G401.6 (cell line): Measurements from ENCODE around the gene ERRFI1.

ENCODE experiments used
- FAIRE-seq: peaks from 2 replicates; lab custom pipeline; 2012; peaks lifted over from hg19 to GRCh38; lab: Jason Lieb, UNC

Gene ERRFI1

DNA sequence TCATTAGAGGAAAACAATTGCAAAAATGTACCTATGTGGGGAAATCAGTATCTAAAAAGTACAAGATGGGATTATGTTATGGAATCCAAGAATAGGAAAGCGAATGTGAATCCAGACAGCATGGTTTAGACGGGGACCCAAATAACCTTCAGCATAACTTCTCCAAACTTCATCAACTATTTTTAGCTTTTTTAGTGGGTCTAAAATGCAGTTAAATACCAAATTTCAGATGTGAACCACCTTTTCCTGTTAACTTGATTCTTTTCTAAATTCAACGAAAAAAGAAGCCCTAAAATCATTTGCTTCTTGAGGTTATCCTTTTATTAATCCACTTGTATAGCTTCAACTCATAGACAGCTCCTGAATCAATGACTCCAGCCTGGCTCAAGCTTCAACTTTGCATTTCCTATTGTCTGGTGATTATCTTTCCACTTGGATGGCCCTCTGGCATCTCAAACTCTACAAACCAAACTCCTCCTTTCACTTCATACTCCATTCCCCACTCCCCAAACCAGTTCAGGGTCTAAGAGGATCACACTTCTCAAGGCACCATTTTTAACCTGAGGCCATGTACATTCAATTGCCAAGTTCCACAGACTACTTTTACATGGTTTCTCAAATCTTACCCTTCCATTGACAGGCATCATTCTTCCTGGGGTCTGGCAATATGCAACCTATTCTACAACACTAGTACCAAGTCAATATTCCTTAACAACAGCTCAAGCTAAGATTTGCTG, 7.4 kb downstream of the ERRFI1 start:
- peak; percentile 54 for FAIRE-seq

DNA sequence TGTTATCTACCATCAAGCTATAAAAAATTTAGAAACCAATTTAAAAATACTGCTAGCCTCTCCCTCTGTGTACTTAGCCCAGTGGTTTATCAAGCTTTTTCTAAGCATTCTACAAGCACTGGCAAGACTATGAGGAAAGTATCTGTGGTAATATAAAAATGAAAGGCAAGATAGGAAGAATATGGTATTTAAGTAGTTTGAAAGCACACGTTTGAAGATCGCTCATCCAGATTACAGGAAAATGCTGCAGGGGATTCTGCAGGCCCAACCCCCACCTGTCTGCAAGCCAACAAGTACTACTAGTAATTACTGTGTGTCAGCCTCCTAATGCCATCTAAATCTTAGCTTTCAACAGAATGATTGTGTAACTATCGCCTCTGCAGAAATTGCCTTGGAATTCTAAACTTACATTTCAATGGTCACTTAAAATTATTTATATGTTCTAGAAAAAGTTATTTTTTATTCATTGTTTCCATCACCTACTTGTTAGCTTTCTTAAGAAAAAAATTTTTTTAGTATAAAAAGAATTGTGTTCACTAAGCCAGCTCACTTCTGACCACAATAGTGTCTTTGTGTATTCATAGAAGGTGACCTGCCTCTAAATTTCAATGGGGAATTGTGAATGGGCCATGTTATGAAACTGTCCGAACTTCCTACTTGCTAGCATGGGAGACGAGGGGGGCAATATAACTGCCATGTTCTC, 8.5 kb downstream of the ERRFI1 start:
- FAIRE-seq, result peak; percentile 84

DNA sequence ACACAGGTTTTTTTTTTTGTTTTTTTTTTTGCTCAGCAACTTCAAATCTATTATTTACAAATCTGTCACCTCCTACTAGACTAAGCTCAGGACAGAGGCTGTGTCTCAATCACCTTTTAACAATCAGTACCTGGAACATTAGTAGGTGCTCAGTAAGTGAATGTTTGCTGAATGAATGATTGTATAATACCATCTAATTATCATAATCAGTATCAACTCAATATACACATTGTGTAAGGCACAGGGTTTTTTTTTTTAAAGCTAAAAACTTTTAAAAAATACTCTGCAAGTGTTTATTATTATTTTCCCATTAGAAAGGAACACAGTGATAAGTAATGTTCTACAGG, 9.2 kb downstream of the ERRFI1 start:
- no peak for FAIRE-seq

DNA sequence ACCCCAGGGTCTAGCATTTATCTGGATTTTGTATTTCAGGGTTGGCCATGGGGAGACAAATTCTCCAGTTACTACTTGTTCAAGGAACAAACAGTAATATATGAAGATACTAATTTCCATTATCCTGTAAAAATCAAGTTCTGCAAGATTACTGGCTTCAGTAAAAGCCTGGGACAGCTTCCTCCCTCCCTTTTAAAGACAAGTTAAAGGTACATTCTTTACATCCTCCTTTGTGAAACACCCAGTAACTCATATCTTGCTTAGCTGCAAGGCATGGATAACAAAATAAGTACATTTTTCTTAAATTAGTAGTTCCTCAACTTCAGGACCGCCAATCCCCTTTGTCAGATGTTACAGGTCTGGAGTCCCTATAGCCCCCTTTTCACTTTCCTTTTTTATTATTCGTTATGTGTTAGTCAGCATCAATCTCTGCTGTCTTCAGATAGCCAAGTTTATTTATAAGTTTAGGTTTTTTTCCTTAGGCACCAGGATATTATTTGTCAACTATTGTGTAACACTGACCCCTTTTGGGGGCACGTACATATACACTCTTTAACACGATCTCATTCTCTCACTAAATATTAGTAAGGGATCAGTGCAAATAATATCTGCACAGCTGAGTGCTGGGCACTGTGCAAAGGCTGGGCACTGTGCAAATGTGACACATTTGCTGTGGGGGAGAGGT, 9.8 kb downstream of the ERRFI1 start:
- FAIRE-seq, result no peak

DNA sequence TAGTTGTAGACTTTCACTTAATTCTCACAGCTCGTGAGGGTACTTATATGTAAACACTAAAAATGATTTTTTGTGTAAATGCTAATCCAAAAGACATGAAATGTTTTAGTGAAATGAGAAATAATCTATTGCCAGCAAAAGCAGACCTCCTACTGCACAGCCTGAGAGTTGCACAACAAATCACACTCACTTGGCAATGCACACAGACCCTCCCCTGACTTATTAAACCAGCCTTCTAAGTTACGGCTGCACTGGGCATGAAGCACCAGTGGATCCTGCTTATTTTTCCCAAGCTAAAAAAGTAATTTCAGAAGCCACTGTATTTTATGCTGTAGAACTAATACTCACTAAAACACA, 10.3 kb downstream of the ERRFI1 start:
- no peak for FAIRE-seq

DNA sequence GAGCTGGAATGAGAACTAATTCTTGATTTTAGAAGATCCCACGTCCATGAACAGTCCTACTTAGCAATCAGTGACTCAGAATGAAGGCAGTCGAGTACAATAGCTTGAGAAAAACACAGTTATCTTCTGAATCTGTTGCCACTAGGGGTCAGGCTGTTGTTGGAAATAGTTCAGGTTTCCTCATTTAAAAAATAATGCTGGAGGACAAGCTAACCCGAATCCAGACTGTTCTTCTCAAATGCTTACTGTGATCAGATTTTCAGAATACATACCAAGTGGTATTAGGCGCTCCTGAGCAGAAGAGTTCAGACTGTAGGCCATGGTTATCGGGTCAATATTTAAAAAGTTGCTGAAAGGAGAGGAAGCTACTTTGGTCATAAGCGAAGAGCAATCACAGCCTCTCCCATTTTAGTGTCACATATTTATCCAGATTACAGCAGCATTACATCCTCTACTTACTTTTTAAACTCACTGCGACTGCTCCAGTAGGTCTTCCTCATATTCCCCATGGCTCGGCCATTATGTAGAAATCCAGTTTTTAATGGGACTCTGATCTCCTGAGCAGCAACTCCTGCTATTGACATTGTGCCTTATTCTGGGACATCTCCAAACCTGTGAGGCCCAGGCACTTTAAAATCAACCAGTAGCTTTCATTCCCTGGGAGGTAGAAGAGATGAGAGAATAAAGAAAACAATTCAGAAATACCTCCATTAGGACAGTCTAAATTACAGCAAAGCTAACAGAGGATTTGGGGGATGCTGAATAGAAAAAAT, 10.9 kb downstream of the ERRFI1 start:
- peak; percentile 84 for FAIRE-seq

DNA sequence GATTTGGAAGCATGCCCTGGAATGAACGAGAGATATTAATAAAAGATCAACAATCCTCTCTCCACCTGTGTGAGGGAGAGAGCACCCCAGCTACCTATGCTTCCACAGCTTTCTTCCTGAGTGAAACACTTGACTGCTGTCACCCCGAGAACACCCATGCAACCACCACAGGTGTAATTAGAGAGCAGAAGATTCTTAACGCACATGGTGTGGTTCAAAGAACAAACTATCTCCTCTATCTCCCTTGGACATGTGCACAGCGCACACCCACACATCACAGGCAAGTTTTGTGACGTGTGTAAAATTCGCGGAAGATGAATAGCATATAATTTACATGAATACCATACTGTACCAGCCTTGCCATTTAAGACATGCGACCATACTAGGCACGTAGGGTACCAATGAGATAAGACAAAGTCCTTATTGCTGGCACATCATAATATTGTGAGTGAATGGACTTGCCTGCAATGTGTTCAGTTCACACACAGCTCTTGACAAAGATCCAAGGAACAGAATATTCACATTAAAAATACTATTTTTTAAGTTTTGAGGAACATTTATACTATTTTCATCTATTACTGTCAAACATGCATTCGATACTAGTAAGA, 11.6 kb downstream of the ERRFI1 start:
- FAIRE-seq, result no peak

DNA sequence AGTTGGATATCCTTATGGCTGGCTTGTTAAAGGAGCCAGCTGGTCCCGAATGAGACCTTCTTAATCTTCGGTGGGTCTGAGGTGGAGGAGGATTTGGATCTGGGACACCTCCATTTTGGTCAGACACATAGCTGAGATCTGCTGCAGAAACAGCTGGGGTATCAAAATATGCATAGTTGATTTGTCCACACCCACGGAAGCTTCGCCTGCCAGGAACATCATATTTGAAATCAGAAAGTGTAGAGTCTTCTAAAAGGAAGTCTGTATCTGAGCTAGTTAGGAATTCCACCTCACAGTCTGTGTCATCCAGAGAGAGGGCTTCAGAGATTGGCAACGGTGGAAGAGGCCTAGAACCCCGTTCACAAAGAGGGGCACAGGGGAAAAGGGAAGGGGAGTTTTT, 12.3 kb downstream of the ERRFI1 start:
- FAIRE-seq, result no peak

DNA sequence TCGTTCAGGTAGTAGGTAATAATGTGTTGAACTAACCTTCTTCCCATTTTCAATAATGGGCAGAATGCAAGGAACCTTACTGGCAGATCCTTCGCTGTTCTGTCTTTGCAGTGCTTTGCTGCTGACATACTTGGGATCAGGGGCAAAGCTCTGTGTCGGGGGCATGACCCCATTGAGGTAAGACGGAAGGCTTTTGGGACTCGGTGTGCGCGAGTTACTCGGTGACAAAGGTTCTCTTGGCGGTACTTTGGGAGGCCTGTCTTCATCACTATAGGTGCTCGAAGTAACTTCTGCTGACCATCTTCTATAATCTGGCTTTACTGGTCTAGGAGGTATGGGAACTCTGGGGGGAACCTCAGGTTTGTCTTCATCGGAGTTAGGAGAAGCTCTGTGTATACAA, 12.7 kb downstream of the ERRFI1 start:
- FAIRE-seq, result no peak

DNA sequence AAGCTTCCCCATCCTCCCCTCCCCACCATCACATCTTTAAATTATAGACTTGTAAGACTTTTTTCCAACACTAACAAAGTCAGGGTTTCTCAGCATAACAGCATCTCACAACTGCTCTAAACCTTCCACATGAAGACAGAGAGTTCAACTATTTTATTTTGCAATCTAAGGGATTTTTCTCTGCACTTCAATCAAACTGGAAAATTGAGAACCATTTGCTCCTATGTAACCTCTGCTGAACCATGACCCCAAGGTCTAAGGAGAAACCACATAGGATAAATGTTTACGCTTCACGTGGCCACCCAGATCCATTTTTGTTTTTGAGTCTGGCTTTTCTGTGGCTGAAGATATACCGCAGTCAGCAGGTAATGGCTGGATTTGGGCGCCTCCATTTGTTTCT, 13.2 kb downstream of the ERRFI1 start:
- no peak for FAIRE-seq

DNA sequence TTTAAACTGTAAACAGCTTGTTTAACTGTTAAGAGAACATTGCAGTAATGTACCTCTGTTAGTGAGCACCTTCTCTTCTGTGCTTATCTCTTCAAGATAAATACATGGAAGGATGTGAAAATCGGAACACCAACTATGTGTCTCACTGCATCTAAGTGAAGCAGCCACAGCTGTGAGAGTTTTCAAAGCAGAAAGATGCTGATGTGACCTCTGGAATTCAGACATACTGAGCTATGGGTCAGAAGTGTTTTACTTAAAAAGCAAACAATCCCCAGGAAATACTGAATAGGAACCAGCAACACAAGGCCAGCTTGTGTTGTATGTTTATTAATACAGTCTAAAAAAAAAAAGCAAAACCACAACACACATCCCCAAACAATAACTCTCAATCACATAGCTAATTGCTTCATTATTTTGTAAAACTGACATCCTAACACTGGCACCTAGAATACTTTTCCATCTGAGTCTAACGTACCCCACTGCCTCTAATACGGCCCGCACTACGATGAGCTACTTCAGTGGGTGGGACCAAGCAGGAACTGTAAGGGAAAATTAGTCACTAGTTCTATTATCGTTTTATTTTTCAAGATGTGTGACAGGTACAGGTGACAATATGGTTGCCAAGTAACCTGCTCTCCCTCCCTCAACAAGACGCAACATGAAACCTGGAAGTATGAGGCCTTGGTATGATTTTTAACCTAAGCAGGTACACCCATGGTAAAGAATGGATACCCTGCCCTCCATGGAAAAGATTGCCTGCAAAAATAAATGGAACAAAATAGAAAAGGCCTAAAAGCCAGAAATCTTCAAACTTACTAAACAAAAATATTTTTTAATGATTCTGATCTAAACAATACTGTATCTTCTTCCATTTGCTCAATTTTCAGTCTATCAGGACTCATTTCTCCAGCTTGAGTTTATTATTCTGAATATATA, 13.9 kb downstream of the ERRFI1 start:
- peak; percentile 21 for FAIRE-seq

DNA sequence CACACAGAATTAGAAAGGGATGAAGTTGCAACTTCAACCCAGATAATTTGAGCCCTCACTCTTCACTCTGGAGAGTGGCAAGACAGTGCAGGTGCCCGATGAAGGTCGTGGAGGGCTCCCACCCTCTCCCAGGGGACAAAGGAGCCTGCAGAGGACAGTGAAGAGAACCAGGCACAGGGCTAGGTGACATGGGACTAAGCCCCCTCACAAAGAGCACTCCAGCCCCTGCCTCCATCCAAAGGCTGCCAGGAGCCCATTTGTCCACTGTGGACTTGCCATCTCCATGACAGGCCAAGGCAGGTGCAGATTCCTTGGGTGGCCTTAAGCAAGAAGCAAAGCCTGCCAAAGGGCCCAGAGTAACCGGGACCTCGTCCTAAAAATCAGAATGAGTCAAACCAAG, 15.1 kb downstream of the ERRFI1 start:
- no peak for FAIRE-seq

DNA sequence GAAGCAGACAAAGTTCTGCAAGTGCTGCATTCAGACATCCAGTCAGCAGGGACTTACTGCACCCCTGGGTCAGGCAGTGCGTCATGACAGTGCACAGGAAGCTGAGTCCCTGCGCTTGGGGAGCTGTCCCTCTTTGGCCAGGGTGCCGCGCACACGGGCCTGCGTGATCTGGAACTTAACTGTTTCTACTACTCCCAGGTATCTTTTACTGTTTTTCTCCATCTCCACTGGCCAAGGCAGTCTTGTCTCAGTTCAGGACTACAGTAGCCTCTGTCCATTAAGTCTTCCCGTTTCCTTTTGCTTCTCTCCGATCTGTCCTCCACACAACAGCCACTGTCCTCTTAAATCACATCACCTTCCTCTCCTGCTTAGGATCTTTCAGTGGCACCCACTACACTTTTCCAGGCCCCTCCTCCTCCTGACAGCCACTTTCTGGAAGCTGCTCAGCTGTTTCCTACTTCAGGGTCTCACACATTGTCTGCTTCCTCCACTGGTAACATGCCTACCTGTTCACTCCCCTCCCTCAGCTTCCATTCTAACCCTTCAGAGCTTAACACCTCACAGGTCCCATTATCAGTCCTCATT, 15.9 kb downstream of the ERRFI1 start:
- peak; percentile 17 for FAIRE-seq

DNA sequence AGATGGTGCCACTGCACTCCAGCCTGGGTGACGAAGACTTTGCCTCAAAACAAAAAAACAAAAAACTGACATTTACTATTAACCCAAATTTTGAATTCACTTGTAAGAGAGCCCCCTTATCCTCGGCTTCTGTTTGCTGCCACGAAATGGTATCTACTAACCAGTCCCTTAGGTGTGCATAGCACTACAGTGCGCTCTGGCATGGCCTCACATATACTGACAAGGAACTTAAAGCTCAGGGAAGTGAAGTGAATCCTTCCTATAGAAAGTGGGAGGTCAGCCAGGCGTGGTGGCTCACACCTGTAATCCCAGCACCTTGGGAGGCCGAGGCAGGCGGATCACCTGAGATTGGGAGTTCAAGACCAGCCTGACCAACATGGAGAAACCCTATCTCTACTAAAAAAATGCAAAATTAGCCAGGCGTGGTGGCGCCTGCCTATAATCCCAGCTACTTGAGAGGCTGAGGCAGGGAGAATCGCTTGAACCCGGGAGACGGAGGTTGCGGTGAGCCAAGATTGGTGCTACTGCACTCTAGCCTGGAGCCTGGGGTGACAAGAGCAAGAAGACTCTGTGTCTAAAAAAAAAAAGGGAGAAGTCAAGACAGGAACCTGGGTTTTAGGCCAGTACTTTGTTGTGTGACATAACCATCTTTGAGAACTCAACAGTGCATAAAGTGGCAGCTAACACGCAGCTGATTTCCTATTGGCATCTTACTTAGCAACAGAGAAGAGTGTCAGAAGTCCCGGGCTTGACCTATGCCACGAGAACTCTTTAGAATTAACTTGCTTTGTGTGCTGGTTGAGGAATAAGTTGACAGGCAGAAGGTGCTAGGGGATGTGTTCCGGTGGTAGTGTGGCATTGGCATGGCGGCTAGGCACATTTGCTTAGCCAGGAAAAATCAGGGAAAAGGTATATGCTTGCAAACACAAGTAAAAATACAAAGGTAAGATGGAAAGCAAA, 16.8 kb downstream of the ERRFI1 start:
- peak; percentile 27 for FAIRE-seq

DNA sequence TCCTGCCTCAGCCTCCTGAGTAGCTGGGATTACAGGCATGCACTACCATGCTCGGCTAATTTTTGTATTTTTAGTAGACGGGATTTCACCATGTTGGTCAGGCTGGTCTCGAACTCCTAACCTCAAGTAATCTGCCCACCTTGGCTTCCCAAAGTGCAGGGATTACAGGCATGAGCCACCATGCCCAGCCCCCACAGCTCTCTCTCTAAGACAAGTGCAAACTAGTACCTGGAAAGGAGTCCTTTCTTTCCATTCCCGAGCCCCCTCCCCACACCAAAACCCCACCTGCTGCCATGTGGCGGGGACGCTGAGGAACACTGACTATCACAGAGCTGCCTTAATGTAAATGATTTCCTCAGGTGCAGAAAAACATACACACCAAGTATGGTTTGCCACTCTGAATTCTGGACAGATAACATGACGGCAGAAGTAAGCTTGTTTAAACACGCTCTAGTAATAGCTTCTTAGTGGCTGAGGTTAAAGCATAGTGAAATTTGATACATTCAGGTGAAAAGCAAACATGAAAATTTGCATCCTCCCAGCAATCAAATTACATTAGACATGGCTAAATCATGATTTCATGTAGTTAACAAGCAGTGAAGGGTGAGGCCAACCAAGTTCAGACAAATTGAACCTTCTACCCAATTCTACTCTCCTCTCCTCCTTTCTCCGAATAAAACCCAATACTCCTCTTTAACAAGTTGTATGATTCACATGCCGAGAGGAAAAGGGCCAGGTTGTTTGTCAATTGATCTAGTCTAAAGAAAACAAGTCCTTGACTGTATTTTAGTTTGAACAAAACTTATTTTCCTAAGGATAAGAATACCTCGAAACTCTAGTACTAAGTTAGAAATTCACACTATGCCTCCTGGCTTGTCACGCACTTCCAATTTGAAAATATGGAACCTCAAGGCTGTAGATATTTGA, 19.8 kb downstream of the ERRFI1 start:
- peak; percentile 97 for FAIRE-seq

DNA sequence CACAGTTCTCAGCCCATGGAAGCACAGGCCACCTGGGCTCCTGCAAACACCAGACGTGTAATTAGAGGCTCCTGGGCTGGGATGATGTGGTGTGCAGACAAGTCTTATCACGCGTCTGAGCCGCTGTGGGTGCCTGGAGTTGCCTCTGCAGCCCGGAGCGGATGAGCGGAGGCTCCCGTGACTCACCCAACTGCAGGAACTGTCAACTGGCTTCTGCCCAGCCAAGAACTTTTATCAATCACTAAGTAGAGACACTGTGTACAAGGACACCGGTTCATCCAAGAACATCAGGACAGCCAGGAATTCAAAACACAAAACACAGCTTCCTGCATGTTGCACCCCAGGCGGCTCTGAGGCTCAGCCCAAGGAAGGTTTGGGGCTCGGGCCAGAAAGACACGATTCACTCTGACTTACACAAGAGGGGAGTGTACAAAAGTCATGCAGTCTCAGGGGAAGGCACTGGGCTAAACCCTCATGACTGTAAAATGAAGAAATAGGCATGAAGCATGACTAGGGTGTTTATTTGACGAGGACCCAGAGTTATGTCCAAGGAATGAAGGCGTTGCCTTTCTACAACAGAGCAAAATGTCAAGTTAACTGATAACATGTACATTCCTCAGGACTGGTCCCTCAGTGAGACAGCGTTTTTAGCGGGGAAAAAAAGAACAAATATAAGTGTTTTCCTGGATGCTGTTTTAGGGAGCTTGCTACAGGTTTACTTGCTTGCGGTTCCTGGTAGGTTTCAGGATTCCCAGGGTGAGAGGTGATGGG, 21.1 kb downstream of the ERRFI1 start:
- FAIRE-seq, result peak; percentile 92

DNA sequence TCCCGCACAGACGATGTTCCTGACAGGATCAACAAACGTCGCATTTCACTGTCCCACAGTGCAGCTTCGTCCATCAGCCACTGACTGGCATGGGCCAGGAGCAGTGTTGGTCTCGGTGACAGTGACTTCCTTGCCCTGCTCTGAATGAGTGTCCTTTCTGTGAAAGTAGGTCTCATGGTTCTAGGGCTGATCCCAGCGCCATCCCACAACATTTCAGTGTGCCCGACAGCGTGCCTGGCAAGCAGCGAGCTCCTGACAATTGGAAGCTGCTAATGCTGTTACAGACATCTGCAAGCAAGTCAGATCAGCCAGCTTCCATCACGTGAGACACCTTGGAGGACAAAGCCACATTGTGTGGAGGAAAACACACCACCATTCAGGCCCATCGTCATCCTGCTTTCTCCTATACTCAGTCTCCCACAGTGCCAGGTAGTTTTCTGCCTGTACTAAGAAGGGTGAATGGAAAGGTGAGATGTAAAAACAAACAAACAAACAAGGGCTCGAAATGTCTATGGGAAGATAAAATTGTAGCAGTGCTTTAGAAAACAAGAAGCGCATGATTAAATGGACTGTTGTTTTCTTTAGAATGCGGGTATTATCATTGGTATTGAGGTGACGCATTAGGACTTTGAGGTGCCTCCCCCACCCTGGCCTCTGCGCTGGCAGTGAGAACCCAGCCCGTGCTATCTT, 21.9 kb downstream of the ERRFI1 start:
- peak; percentile 67 for FAIRE-seq
